AG09309 (cell line): Measurements from ENCODE around the gene RAPGEF1.

Experiments used
- DNase-seq: peaks from one replicate; pipeline ENCODE4 v3.0.0-alpha.2; 2010; ENCODE audit warnings: low read depth
- H3K4me3 ChIP-seq: 2 replicates; pipeline ENCODE4 v1.5.1; 2011; ENCODE audit warnings: mild to moderate bottlenecking, low read depth, low read length, moderate library complexity; ENCODE audit not compliant: control insufficient read depth
- CTCF ChIP-seq: IDR thresholded peaks from 2 replicates; pipeline ENCODE4 v1.5.1; 2011; ENCODE audit warnings: mild to moderate bottlenecking, low read depth, low read length, inconsistent platforms; ENCODE audit not compliant: insufficient read depth, control insufficient read depth; ENCODE audit errors: missing control alignments

RAPGEF1 gene

DNA sequence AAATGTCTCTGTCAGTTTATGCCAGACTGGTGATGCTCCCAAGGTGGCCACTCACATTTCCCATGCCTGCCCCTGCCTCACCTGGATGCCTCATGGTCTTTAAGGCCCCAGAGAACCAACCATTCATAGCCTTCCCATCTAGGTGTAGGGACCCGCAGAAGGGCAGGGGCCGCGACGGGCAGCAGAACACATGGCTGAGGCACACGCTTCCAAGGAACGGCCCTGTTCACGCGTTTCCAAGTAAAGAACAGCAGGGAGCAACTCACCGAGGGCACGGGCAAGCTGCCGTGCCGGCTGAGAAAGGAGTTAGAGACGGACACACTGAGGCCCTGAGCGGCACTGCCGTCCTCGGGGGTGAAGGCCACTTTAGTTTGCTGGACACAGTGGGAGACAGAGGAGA, 121.1 kb downstream of the RAPGEF1 start:
- no peak for TF ChIP-seq CTCF
- H3K4me3 ChIP-seq: no peak overlapping the region
- DNase-seq: no peak

- H3K4me3 ChIP-seq: no peak overlapping the region
- no peak for TF ChIP-seq CTCF
- no peak for DNase-seq
These were observed 121.8 kb downstream of the RAPGEF1 start for GRCh38 chr9:131618071-131618479.

DNA sequence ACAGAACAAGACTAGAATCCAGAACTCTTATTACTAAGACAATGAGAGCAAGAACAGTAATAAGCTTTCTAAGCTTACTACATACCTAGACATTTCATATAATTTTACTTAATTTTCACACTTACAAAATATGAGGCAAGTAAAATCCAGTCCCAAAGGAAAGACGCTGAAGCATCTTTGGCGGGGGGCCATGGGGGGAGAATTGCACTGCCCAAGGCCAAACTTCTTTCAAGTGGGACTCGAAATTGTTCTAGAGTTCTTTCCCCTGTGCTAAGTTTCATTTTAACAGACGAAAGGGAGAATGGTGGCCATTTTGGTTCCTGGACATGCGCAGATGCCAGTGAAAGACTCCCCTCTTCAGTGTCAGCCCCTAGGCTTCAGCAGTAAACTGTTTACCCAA, 122.3 kb downstream of the RAPGEF1 start:
- no peak overlapping the region for H3K4me3 ChIP-seq
- no peak for DNase-seq
- TF ChIP-seq CTCF: no peak

DNA sequence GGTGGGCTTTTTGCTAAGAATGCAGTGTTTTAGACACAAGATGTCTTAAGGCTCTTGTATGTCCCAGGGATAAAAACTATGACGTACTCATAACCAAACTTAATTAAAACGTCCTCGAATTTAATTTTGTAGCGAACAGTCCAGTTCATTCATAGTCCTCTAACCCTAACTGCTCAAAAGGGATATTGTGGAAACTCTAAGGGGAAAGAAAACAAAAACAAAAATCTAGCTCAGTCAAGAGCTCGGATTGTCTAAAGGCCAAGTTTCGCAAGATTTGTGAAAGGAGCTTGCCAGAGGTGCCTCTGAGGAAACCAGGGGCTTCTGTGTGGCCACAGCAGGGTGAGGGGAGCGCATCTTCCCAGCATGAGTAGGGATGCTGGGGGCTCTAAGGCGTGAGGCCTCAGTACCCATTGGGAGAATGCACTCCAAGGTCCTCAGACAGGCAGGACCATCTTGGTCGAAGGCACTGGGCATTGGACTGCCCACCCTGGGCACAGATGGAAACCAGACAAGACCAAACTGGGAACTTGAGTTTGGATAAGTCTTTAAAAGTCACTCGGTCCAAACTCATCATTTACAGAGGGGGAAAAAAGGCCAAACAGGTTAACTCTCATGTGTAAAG, 122.8 kb downstream of the RAPGEF1 start:
- H3K4me3 ChIP-seq: no peak overlapping the region
- DNase-seq: no peak
- TF ChIP-seq CTCF: no peak

GRCh38 chr9:131614340-131614915, 125.4 kb downstream of the RAPGEF1 start:
- DNase-seq: no peak
- no peak for TF ChIP-seq CTCF
- no peak overlapping the region for H3K4me3 ChIP-seq

DNA sequence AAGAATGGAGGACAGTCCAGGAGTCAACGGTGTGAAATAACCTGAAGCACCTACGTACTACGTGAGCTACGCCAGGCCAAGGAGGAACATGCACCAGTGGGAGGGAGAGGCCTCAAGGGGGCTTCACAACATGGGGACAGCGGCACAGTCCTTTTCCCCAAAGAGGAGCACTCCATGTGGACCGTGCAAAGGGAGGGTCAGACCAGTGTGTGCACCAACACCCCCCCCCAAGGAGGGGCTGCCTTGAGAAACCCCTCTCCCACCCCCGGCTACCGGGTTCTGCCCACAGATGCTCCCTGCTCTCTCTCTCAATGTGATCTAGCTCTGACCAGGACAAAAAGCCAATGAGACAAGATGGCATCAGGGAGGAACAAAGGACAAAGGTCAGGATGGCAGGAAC, 126.0 kb downstream of the RAPGEF1 start:
- no peak overlapping the region for H3K4me3 ChIP-seq
- no peak for DNase-seq
- TF ChIP-seq CTCF: no peak
